GM23338 (cell line): ENCODE data around the gene PRKAR1B. TPM values are rescaled to one million over a fixed set of nuclear protein-coding genes. Genes with fewer than 3 reads are reported as not detected.
A peak's percentile ranks its signal among the peaks of the same experiment; 100 is the strongest.

Source experiments
- ATAC-seq: fragments of 200-7000 bp; cut with Tn5 transposase; 3 replicates; pipeline ENCODE4 v1.9.1; 2020
- DNase-seq: peaks from one replicate; pipeline ENCODE4 v3.0.0-alpha.2; 2015; ENCODE audit warnings: low spot score
- H2AFZ ChIP-seq: fragments of 200-600 bp; sonication (generic); 2 replicates; pipeline ENCODE4 v1.8.0; 2016; ENCODE audit warnings: antibody characterized with exemption, mild to moderate bottlenecking, moderate library complexity
- H3F3A ChIP-seq: fragments of 200-600 bp; sonication (generic); replicated peaks from 2 replicates; pipeline ENCODE4 v1.8.0; 2017; ENCODE audit warnings: antibody characterized with exemption, mixed run types, low read depth
- H3K27ac ChIP-seq: fragments of 200-600 bp; sonication (generic); 2 replicates; pipeline ENCODE4 v1.6.1; 2016; ENCODE audit warnings: low read depth
- H3K27me3 ChIP-seq: fragments of 200-600 bp; sonication (generic); 2 replicates; pipeline ENCODE4 v1.8.0; 2016; ENCODE audit warnings: mild to moderate bottlenecking, mixed run types, moderate library complexity; ENCODE audit not compliant: insufficient read depth
- H3K36me3 ChIP-seq: fragments of 200-600 bp; sonication (generic); 2 replicates; pipeline ENCODE4 v1.8.0; 2016; ENCODE audit warnings: mild to moderate bottlenecking; ENCODE audit not compliant: insufficient read depth
- H3K4me1 ChIP-seq: fragments of 200-600 bp; sonication (generic); 2 replicates; pipeline ENCODE4 v1.8.0; 2016; ENCODE audit warnings: mild to moderate bottlenecking, moderate library complexity; ENCODE audit not compliant: insufficient read depth
- H3K4me2 ChIP-seq: fragments of 200-600 bp; sonication (generic); 2 replicates; pipeline ENCODE4 v1.7.1; 2017; ENCODE audit warnings: mixed run types
- H3K4me3 ChIP-seq: fragments of 200-600 bp; sonication (generic); 2 replicates; pipeline ENCODE4 v1.6.1; 2016; ENCODE audit warnings: mixed run types
- H3K79me2 ChIP-seq: fragments of 200-600 bp; sonication (generic); replicated peaks from 2 replicates; pipeline ENCODE4 v1.8.0; 2017; ENCODE audit warnings: mild to moderate bottlenecking; ENCODE audit not compliant: insufficient read depth
- H3K9me2 ChIP-seq: fragments of 200-600 bp; sonication (generic); 2 replicates; pipeline ENCODE4 v1.8.0; 2017; ENCODE audit not compliant: insufficient read depth
- H4K20me1 ChIP-seq: fragments of 200-600 bp; sonication (generic); replicated peaks from 2 replicates; pipeline ENCODE4 v1.8.0; 2017; ENCODE audit warnings: mild to moderate bottlenecking; ENCODE audit not compliant: insufficient read depth
- H3K27ac Mint-ChIP-seq: 2 replicates; pipeline ENCODE4 v1.8.0; 2020; ENCODE audit warnings: inconsistent platforms, mild to moderate bottlenecking, moderate library complexity, mixed read lengths
- H3K27me3 Mint-ChIP-seq: 3 replicates; pipeline ENCODE4 v1.8.0; 2022; ENCODE audit warnings: low read depth, mild to moderate bottlenecking, moderate library complexity, mixed read lengths, inconsistent platforms; ENCODE audit not compliant: insufficient read depth, poor library complexity
- H3K36me3 Mint-ChIP-seq: 3 replicates; pipeline ENCODE4 v1.8.0; 2021; ENCODE audit warnings: low read depth, mild to moderate bottlenecking, inconsistent platforms, moderate library complexity, mixed read lengths
- H3K4me1 Mint-ChIP-seq: 3 replicates; pipeline ENCODE4 v1.8.0; 2020; ENCODE audit warnings: mild to moderate bottlenecking, inconsistent platforms, mixed read lengths
- H3K4me3 Mint-ChIP-seq: 3 replicates; pipeline ENCODE4 v1.8.0; 2021; ENCODE audit warnings: moderate library complexity, mild to moderate bottlenecking, inconsistent platforms, mixed read lengths
- H3K9me3 Mint-ChIP-seq: 3 replicates; pipeline ENCODE4 v1.8.0; 2020; ENCODE audit warnings: moderate library complexity, mild to moderate bottlenecking, inconsistent platforms, mixed read lengths
- CREB1 ChIP-seq: fragments of 250-450 bp; sonication (Bioruptor Pico); IDR thresholded peaks from 2 replicates; pipeline ENCODE4 v1.5.0; 2020; ENCODE audit warnings: low read depth, mild to moderate bottlenecking, moderate library complexity
- CTCF ChIP-seq, 2 experiments: fragments of 200-600 bp in 1 of 2; sonication (generic) in 1 of 2; conservative IDR thresholded peaks; 2 replicates each; pipeline versions ENCODE4 v1.5.1 to v1.6.1; 2016 to 2017; ENCODE audit warnings: antibody characterized with exemption in 2 of 2, low read depth in 2 of 2, mild to moderate bottlenecking in 2 of 2, moderate library complexity in 1 of 2
- EZH2 ChIP-seq: fragments of 200-600 bp; sonication (generic); IDR thresholded peaks from one replicate; pipeline ENCODE4 v1.8.0; 2017; ENCODE audit warnings: antibody characterized with exemption, mild to moderate bottlenecking, low read depth; ENCODE audit not compliant: unreplicated experiment
- EZH2phosphoT487 ChIP-seq: fragments of 200-600 bp; sonication (generic); IDR thresholded peaks from one replicate; pipeline ENCODE4 v1.8.1; 2018; ENCODE audit warnings: antibody characterized with exemption; ENCODE audit not compliant: unreplicated experiment
- JUNB ChIP-seq: IDR thresholded peaks from one replicate; pipeline ENCODE4 v1.6.1; 2016; ENCODE audit warnings: antibody characterized with exemption; ENCODE audit not compliant: unreplicated experiment
- STAT1 ChIP-seq: IDR thresholded peaks from one replicate; pipeline ENCODE4 v1.6.1; 2016; ENCODE audit warnings: antibody characterized with exemption; ENCODE audit not compliant: unreplicated experiment
- ZNF331 ChIP-seq: fragments of 250-450 bp; sonication (Bioruptor Pico); IDR thresholded peaks from 2 replicates; pipeline ENCODE4 v1.5.0; 2020; ENCODE audit warnings: low read depth, mild to moderate bottlenecking, moderate library complexity
- ZNF462 ChIP-seq: fragments of 250-450 bp; sonication (Bioruptor Pico); IDR thresholded peaks from 2 replicates; pipeline ENCODE4 v1.5.0; 2020; ENCODE audit warnings: mild to moderate bottlenecking, moderate library complexity
- polyA plus RNA-seq: library from polyadenylated mRNA; unstranded; fragments of >200 nt; fragmentation: Nextera tagmentation; extraction: Ambion mirVana; gene quantifications from 2 replicates; pipeline ENCODE4 v1.2.1, GENCODE V29; 2016
- total RNA-seq: library from RNA; depleted of rRNA; stranded (reverse); fragments of >200 nt; shearing (Covaris generic); gene quantifications from 2 replicates; pipeline ENCODE4 v1.2.3, GENCODE V29; 2014
- TF ChIP-seq, protein P1 (sequence below): IDR thresholded peaks from one replicate; pipeline ENCODE4 v1.6.1; 2018; ENCODE audit warnings: antibody characterized with exemption; ENCODE audit not compliant: unreplicated experiment

Gene PRKAR1B
- total and polyA plus RNA-seq, 2 experiments from 2014 or later: 35.7 to 36.7 TPM

DNA sequence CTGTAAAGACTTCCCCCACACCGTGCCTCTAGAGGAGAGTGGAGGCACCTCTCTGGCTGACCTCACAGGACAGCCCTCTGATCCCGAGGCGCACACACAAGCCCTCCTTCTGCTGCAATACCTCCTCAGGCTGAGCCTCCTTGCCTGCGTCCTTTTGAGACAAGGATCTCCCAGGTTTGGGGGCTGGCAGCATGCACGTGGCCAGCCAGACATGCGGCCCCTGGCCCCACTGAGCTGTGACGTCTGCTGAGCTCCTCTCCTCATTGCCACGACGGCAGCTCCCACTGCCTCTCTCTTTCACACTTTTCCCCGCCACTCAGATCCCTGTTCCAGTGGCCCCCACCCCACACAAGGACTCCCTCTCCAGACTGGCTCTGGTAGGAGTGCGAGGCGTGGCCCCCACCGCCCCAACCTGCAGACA is 12.8 kb downstream of the PRKAR1B start:
- H3K4me2 ChIP-seq: no peak overlapping the region
- DNase-seq (no peak), ATAC-seq (peak; percentile 16; the same call in 2 of the 3 replicates)
- peaks cover 3% of the 10 kb centered on the region; the same call in 1 of the 2 replicates for H3K4me1 ChIP-seq
- no peak overlapping the region for H3K4me3 ChIP-seq
- no peak overlapping the region for H2AFZ ChIP-seq
- H3K27me3 Mint-ChIP-seq: peaks cover 17% of the 10 kb centered on the region
- peak overlapping the region; percentile 30; the same call in 1 of the 2 replicates for H3K27ac Mint-ChIP-seq
- H3K9me3 Mint-ChIP-seq: peaks cover 7% of the 10 kb centered on the region
- no peaks in the 10 kb centered on the region for H3K9me2 ChIP-seq
- no peaks in the 10 kb centered on the region for H3K27me3 ChIP-seq
- no peaks in the 10 kb centered on the region for H3K36me3 ChIP-seq
- peaks cover 7% of the 10 kb centered on the region for H4K20me1 ChIP-seq
- peaks cover 27% of the 10 kb centered on the region for H3K4me1 Mint-ChIP-seq
- H3K27ac ChIP-seq: no peak overlapping the region
- H3K36me3 Mint-ChIP-seq: peaks cover 41% of the 10 kb centered on the region
- H3K4me3 Mint-ChIP-seq: peak overlapping the region; percentile 19; the same call in 1 of the 3 replicates
- peaks cover 44% of the 10 kb centered on the region for H3K79me2 ChIP-seq
- no peaks in the 10 kb centered on the region for H3F3A ChIP-seq
- no peak for TF ChIP-seq ZNF331 (CRISPR knock-in tag)

- Histone ChIP-seq H3K4me2 (no peak overlapping the region), H3K9me2 (no peaks in the 10 kb centered on the region), H4K20me1 (peaks cover 7% of the 10 kb centered on the region), H3K36me3 (no peaks in the 10 kb centered on the region), H3K4me1 (peaks cover 3% of the 10 kb centered on the region; the same call in 1 of the 2 replicates), H2AFZ (no peak overlapping the region), H3F3A (no peaks in the 10 kb centered on the region), H3K4me3 (no peak overlapping the region), H3K79me2 (peaks cover 43% of the 10 kb centered on the region), H3K27me3 (no peaks in the 10 kb centered on the region), H3K27ac (no peak overlapping the region)
- H3K4me1 Mint-ChIP-seq: peaks cover 27% of the 10 kb centered on the region
- no peak for DNase-seq
- no peak overlapping the region for H3K27ac Mint-ChIP-seq
- peaks cover 17% of the 10 kb centered on the region for H3K27me3 Mint-ChIP-seq
- peaks cover 38% of the 10 kb centered on the region for H3K36me3 Mint-ChIP-seq
- H3K9me3 Mint-ChIP-seq: peaks cover 4% of the 10 kb centered on the region
- ATAC-seq: no peak; the same call in 2 of the 3 replicates
- H3K4me3 Mint-ChIP-seq: peak overlapping the region; percentile 43
- TF ChIP-seq EZH2phosphoT487 (no peak), ZNF331 (CRISPR knock-in tag) (no peak), EZH2 (no peak), CTCF (conservative IDR thresholded peaks at IDR 0.05; ENCODE audit: low read depth in 2 of 2) (no peak), ZNF462 (no peak), CREB1 (no peak), STAT1 (no peak), JUNB (no peak)
- TF ChIP-seq, protein P1, sequence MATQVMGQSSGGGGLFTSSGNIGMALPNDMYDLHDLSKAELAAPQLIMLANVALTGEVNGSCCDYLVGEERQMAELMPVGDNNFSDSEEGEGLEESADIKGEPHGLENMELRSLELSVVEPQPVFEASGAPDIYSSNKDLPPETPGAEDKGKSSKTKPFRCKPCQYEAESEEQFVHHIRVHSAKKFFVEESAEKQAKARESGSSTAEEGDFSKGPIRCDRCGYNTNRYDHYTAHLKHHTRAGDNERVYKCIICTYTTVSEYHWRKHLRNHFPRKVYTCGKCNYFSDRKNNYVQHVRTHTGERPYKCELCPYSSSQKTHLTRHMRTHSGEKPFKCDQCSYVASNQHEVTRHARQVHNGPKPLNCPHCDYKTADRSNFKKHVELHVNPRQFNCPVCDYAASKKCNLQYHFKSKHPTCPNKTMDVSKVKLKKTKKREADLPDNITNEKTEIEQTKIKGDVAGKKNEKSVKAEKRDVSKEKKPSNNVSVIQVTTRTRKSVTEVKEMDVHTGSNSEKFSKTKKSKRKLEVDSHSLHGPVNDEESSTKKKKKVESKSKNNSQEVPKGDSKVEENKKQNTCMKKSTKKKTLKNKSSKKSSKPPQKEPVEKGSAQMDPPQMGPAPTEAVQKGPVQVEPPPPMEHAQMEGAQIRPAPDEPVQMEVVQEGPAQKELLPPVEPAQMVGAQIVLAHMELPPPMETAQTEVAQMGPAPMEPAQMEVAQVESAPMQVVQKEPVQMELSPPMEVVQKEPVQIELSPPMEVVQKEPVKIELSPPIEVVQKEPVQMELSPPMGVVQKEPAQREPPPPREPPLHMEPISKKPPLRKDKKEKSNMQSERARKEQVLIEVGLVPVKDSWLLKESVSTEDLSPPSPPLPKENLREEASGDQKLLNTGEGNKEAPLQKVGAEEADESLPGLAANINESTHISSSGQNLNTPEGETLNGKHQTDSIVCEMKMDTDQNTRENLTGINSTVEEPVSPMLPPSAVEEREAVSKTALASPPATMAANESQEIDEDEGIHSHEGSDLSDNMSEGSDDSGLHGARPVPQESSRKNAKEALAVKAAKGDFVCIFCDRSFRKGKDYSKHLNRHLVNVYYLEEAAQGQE: no peak
Observed at GRCh38 chr7:713488-714230, 13.4 kb downstream of the PRKAR1B start.
